Uterus (tissue), 4 donors: ENCODE results near the gene ECI1. TPM values are rescaled to one million over a fixed set of nuclear protein-coding genes. Genes with fewer than 3 reads are reported as not detected.
A peak's percentile ranks its signal among the peaks of the same experiment; 100 is the strongest.

Experiments used
- DNase-seq, 2 donors: peaks; one replicate each; pipeline ENCODE4 v3.0.0-alpha.2; 2019 to 2020
- H3K27ac ChIP-seq, 2 donors: fragments of 200-600 bp; sonication (generic); 1 replicate in 1 of 2; 2 replicates in 1 of 2; pipeline ENCODE4 v1.5.1; 2016 to 2018
- H3K27me3 ChIP-seq, 2 donors: fragments of 200-600 bp; sonication (generic); one replicate each; pipeline ENCODE4 v1.5.1; 2018 to 2019; ENCODE audit warnings: control low read depth in 1 of 2
- H3K36me3 ChIP-seq, 2 donors: fragments of 200-600 bp; sonication (generic); one replicate each; pipeline ENCODE4 v1.5.1; 2019; ENCODE audit warnings: control low read depth in 1 of 2
- H3K4me1 ChIP-seq, 2 donors: fragments of 200-600 bp; sonication (generic); one replicate each; pipeline ENCODE4 v1.5.1; 2018 to 2019; ENCODE audit warnings: control low read depth in 1 of 2
- H3K4me3 ChIP-seq, 2 donors: fragments of 200-600 bp; sonication (generic); 1 replicate in 1 of 2; 2 replicates in 1 of 2; pipeline ENCODE4 v1.5.1; 2018 to 2019; ENCODE audit warnings: mild to moderate bottlenecking in 1 of 2
- H3K9me3 ChIP-seq, 2 donors: fragments of 200-600 bp; sonication (generic); one replicate each; pipeline ENCODE4 v1.5.1; 2019; ENCODE audit warnings: control low read depth in 1 of 2
- POLR2A ChIP-seq, 2 donors: fragments of 450-650 bp; IDR thresholded peaks; one replicate each; pipeline ENCODE4 v1.6.1; 2016; ENCODE audit warnings: antibody characterized with exemption in 2 of 2, mild to moderate bottlenecking in 1 of 2, moderate library complexity in 1 of 2
- intact Hi-C: fragments of 100-400 bp; cut with DNase I; formaldehyde crosslinking; loops from one replicate; pipeline ENCODE4 v1.15.1; 2023; ENCODE audit warnings: low total_unique reads
- total RNA-seq, 4 donors: library from RNA; depleted of rRNA in 3 of 4; stranded (reverse); fragments of >200 nt in 3 of 4; gene quantifications; one replicate each; pipeline versions ENCODE4 v1.1.0 to v1.2.4, GENCODE V29; 2014 to 2023
- TF ChIP-seq, protein P1 (sequence below), 4 experiments: fragments of 200-600 bp in 2 of 4; fragments of 450-650 bp in 2 of 4; sonication (generic) in 2 of 4; IDR thresholded peaks; one replicate each; pipeline ENCODE4 v1.5.1; 2016 to 2019; ENCODE audit warnings: antibody characterized with exemption in 4 of 4, mild to moderate bottlenecking in 2 of 4, moderate library complexity in 1 of 4
- donor health status: DM: yes; HTN: yes; CAD: no.

Gene ECI1
- total RNA-seq, 4 donors from 2014 or later: 4.9 to 89.1 (median 40.1) TPM

GRCh38 chr16:2223942-2224486 lies 27.4 kb downstream of the ECI1 start:
- DNase-seq: peak in 1 of 2 donors; percentile 51
- peak overlapping the region; percentile 66 to 68 for H3K27ac ChIP-seq
- no peaks in the 10 kb centered on the region for H3K9me3 ChIP-seq
- intact Hi-C loops: no loop called here
- peak overlapping the region; percentile 52 to 54 for H3K4me3 ChIP-seq
- H3K4me1 ChIP-seq: peaks cover 0 to 13% of the 10 kb centered on the region in 2 donors
- H3K27me3 ChIP-seq: no peaks in the 10 kb centered on the region
- TF ChIP-seq, protein P1, sequence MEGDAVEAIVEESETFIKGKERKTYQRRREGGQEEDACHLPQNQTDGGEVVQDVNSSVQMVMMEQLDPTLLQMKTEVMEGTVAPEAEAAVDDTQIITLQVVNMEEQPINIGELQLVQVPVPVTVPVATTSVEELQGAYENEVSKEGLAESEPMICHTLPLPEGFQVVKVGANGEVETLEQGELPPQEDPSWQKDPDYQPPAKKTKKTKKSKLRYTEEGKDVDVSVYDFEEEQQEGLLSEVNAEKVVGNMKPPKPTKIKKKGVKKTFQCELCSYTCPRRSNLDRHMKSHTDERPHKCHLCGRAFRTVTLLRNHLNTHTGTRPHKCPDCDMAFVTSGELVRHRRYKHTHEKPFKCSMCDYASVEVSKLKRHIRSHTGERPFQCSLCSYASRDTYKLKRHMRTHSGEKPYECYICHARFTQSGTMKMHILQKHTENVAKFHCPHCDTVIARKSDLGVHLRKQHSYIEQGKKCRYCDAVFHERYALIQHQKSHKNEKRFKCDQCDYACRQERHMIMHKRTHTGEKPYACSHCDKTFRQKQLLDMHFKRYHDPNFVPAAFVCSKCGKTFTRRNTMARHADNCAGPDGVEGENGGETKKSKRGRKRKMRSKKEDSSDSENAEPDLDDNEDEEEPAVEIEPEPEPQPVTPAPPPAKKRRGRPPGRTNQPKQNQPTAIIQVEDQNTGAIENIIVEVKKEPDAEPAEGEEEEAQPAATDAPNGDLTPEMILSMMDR (IDR thresholded peaks at IDR 0.05): no peak
- no peak for TF ChIP-seq POLR2A (IDR thresholded peaks at IDR 0.05)
- H3K36me3 ChIP-seq: no peaks in the 10 kb centered on the region

- H3K4me3 ChIP-seq: peak within 1 kb of the TSS; percentile 52 to 54
- peak; percentile 99 for DNase-seq
- TF ChIP-seq, protein P1 (IDR thresholded peaks at IDR 0.05): peak in 2 of 4 experiments; percentile 4 to 15
- peak; percentile 67 to 89 for TF ChIP-seq POLR2A (IDR thresholded peaks at IDR 0.05)
- peak within 1 kb of the TSS; percentile 68 to 81 for H3K27ac ChIP-seq
- no peaks in the 10 kb centered on the region for H3K27me3 ChIP-seq
- intact Hi-C loops: no loop called here
- no peaks in the 10 kb centered on the region for H3K36me3 ChIP-seq
- no peaks in the 10 kb centered on the region for H3K9me3 ChIP-seq
- H3K4me1 ChIP-seq: peaks cover 0 to 13% of the 10 kb centered on the region in 2 donors
Measured at GRCh38 chr16:2223221-2223941, 28.0 kb downstream of the ECI1 start, which contains the start of gene E4F1. TSS of gene E4F1 (plus strand) at chr16:2223591. CDS start at chr16:2223614, 23 bp downstream.

DNA sequence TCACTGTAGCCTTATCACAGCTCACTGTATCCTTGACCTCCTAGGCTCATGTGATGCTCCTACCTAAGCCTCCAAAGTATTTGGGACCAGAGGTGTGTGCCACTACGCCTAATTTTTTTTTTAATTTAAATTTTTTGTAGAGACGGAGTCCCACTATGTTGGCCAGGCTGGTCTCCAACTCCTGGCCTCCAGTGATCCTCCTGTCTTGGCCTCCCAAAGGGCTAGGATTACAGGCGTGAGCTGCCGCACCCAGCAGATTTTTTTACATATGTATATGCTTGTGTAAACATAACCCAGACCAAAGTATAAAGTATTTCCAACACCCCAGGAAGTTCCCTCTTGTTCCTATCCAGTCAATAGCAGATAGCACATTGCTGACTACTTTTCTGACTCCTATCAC lies 35.1 kb downstream of the ECI1 start:
- TF ChIP-seq, protein P1 (IDR thresholded peaks at IDR 0.05): no peak
- TF ChIP-seq POLR2A (IDR thresholded peaks at IDR 0.05): no peak

GRCh38 chr16:2214719-2214968 lies 36.7 kb downstream of the ECI1 start, which contains the start of gene PGP:
TSS of gene PGP (minus strand) at chr16:2214840. CDS start at chr16:2214777, 63 bp downstream.
- intact Hi-C loops: loop anchor here (10.0 kb wide), 1 partner anchor 60 kb away; the partner anchor contains the start of gene TRAF7
- DNase-seq: no peak
- H3K9me3 ChIP-seq: no peaks in the 10 kb centered on the region
- peak within 1 kb of the TSS; percentile 65 to 74 for H3K4me3 ChIP-seq
- no peak for TF ChIP-seq POLR2A (IDR thresholded peaks at IDR 0.05)
- TF ChIP-seq, protein P1 (IDR thresholded peaks at IDR 0.05): peak in 1 of 4 experiments; percentile 35
- H3K4me1 ChIP-seq: peaks cover 0 to 12% of the 10 kb centered on the region in 2 donors
- no peaks in the 10 kb centered on the region for H3K36me3 ChIP-seq
- H3K27me3 ChIP-seq: no peaks in the 10 kb centered on the region
- peak within 1 kb of the TSS; percentile 88 to 95 for H3K27ac ChIP-seq

More for the DNA sequence above, 35.1 kb downstream of the ECI1 start:
- no peak overlapping the region for H3K27ac ChIP-seq
- H3K9me3 ChIP-seq: no peaks in the 10 kb centered on the region
- intact Hi-C loops: loop anchor here (10.0 kb wide), 1 partner anchor 62 kb away; the partner anchor contains the start of gene TRAF7
- H3K4me1 ChIP-seq: peaks cover 0 to 12% of the 10 kb centered on the region in 2 donors
- H3K4me3 ChIP-seq: no peak overlapping the region
- no peaks in the 10 kb centered on the region for H3K27me3 ChIP-seq
- H3K36me3 ChIP-seq: no peaks in the 10 kb centered on the region
- no peak for DNase-seq
